ENCODE results near the gene BORCS8. TPM values are rescaled to one million over a fixed set of nuclear protein-coding genes. Genes with fewer than 3 reads are reported as not detected.

BORCS8 gene
- total and polyA plus RNA-seq, 2 of the 13 experiments (the other 11 are each of a cell fraction or from before 2014, with no cell fraction given), result 9.6 to 13.3 TPM

GRCh38 chr19:19147344-19147743 lies 44.6 kb downstream of the BORCS8 start:
- FAIRE-seq (no peak), DNase-seq (ENCODE audit: low spot score) (no peak), ATAC-seq (no peak)
- intact Hi-C loops (cut with micrococcal nuclease; ENCODE audit: unreplicated experiment) (no loop called here), in situ Hi-C loops (cut with HindIII; ENCODE audit: extremely low pct_ligation_motif_present, low pct_unique_long_range_greater_than_20kb) (no loop called here)
- BruUV-seq (replicated peaks), result no TSS peak
- Histone ChIP-seq H3K27me3 (ENCODE audit: control insufficient read depth in 1 of 2, insufficient read depth in 2 of 2, low read length in 2 of 2) (no peaks in the 10 kb centered on the region), H3K79me2 (ENCODE audit: insufficient read depth, low read length) (no peaks in the 10 kb centered on the region), H3K4me3 (replicated peaks in 1 of 3; ENCODE audit: insufficient read depth in 1 of 3, low read depth in 2 of 3, low read length in 3 of 3) (no peak overlapping the region), H3K4me1 (ENCODE audit: insufficient read depth, low read length) (no peaks in the 10 kb centered on the region), H3K9me3 (ENCODE audit: low read length) (no peaks in the 10 kb centered on the region), H3K9ac (ENCODE audit: insufficient read depth, low read depth, low read length) (no peak overlapping the region), H4K20me1 (ENCODE audit: insufficient read depth, low read length) (no peaks in the 10 kb centered on the region), H3K36me3 (replicated peaks in 1 of 2; ENCODE audit: control insufficient read depth in 1 of 2, insufficient read depth in 2 of 2, low read length in 2 of 2) (peaks cover 2 to 11% of the 10 kb centered on the region in 2 experiments; a peak in 3 of 5 replicates), H3K27ac (ENCODE audit: extremely low read length, insufficient read depth, low read length) (no peak overlapping the region), H3K4me2 (ENCODE audit: low read depth, low read length) (no peak overlapping the region), H2AFZ (ENCODE audit: low read length) (no peak overlapping the region)
- no CpG with 5 or more reads among the region's 5 CpGs for WGBS (ENCODE audit: low lambda C conversion rate)
- POLR2A ChIA-PET, result no interaction called here
- TF ChIP-seq NFRKB (IDR thresholded peaks at IDR 0.05) (no peak), HNF1B (CRISPR knock-in tag; IDR thresholded peaks at IDR 0.05) (no peak), ZC3H4 (CRISPR knock-in tag; IDR thresholded peaks at IDR 0.05; ENCODE audit: borderline replicate concordance) (no peak), MTF2 (CRISPR knock-in tag; IDR thresholded peaks at IDR 0.05; ENCODE audit: borderline replicate concordance) (no peak), ZBTB46 (CRISPR knock-in tag; IDR thresholded peaks at IDR 0.05; ENCODE audit: borderline replicate concordance) (no peak), ZBTB37 (CRISPR knock-in tag; IDR thresholded peaks at IDR 0.05) (no peak), KLF9 (CRISPR knock-in tag; IDR thresholded peaks at IDR 0.05; ENCODE audit: low read depth) (no peak), FOXC1 (CRISPR knock-in tag; IDR thresholded peaks at IDR 0.05; ENCODE audit: borderline replicate concordance) (no peak), SMARCE1 (IDR thresholded peaks at IDR 0.05; ENCODE audit: borderline replicate concordance) (no peak), ZHX1 (CRISPR knock-in tag; IDR thresholded peaks at IDR 0.05; ENCODE audit: low read depth) (no peak), JARID2 (CRISPR knock-in tag; IDR thresholded peaks at IDR 0.05; ENCODE audit: insufficient replicate concordance) (no peak), HNF4A (CRISPR knock-in tag; IDR thresholded peaks at IDR 0.05) (no peak), ZNF484 (CRISPR knock-in tag; IDR thresholded peaks at IDR 0.05; ENCODE audit: borderline replicate concordance, low read depth) (no peak), ZNF883 (CRISPR knock-in tag; IDR thresholded peaks at IDR 0.05; ENCODE audit: not compliant biosample characterization) (no peak), SP4 (CRISPR knock-in tag; IDR thresholded peaks at IDR 0.05) (no peak)
- CTCF ChIA-PET (ENCODE audit: low intra/inter-chr PET ratio, low total read pairs), result interaction anchor here (5.0 kb wide), 1 partner anchor 27 kb away, joined by 88 read pairs; no protein-coding TSS in a partner anchor
